ENCODE measurements around the gene GRM7.

GRM7 gene

DNA sequence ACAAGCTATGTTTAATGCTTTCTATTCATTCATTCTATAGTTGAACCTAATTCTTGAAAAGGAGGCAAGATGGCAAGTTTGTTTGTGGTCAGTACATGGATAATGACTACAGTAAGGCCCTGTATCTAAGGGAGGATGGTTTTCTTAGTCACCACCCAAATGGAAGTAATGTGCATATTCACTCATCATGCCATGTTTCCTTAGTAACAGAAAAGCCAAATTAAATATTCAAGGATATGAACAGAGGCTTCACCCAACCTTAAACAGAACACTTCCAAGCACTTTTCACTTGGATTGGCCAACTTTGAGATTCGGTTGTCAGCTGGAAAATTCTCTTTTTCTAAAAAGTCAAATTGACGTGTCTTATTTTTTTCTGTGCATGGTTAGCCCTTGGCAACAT lies 835.4 kb downstream of the GRM7 start:
- no peak overlapping the region for H3K4me3 ChIP-seq (ENCODE audit: low read depth, low read length)
- DNase-seq (ENCODE audit: low read depth) = no peak
- no peak for TF ChIP-seq CTCF (conservative IDR thresholded peaks at IDR 0.05; ENCODE audit: low read depth, low read length)

DNA sequence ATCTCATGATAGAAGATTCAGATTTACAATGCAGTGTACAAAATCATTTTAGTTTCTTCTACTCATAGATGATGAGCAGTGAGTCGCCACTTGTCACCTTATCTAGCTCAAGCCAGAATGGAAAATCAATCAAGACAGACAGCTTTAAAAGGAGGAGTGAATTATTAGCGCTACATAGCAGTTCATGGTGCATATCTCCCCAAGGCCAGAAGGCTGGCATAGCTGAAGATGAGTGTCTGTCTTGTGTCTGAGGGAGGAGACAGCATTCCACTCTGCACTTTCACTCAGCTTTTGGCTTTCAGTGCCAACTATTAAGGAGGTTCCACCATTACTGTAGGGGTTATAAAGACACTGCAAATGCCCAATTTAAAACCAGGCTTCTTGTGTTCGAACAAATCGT lies 836.6 kb downstream of the GRM7 start:
- DNase-seq (ENCODE audit: low read depth) = no peak
- no peak overlapping the region for H3K4me3 ChIP-seq (ENCODE audit: low read depth, low read length)
- TF ChIP-seq CTCF (conservative IDR thresholded peaks at IDR 0.05; ENCODE audit: low read depth, low read length) = no peak

- H3K4me3 ChIP-seq (ENCODE audit: low read depth, low read length) = no peak overlapping the region
- no peak for DNase-seq (ENCODE audit: low read depth)
- no peak for TF ChIP-seq CTCF (conservative IDR thresholded peaks at IDR 0.05; ENCODE audit: low read depth, low read length)
Observed at GRCh38 chr3:7700539-7700938, 839.6 kb downstream of the GRM7 start.

GRCh38 chr3:7700977-7701376 lies 840.1 kb downstream of the GRM7 start:
- no peak overlapping the region for H3K4me3 ChIP-seq (ENCODE audit: low read depth, low read length)
- no peak for TF ChIP-seq CTCF (conservative IDR thresholded peaks at IDR 0.05; ENCODE audit: low read depth, low read length)
- DNase-seq (ENCODE audit: low read depth) = no peak

DNA sequence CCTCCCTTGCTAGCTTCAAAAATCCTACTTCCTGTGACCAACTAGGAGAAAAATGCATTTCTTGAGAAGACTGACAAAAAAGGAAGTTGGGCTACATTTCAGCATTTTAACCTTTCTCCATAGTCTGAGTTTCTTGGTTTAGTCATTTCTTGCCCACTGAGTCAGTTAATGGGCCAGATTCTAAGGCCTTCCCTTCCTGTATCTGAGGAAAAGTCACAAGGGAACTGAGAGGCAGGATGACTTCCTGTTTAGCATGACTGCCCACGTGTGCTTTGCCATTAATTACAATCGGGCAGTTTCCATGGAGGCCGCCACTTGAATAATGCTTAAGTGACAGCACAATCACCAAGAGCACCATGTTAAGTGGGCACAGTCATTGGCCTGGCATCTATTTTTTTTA lies 846.3 kb downstream of the GRM7 start:
- no peak overlapping the region for H3K4me3 ChIP-seq (ENCODE audit: low read depth, low read length)
- TF ChIP-seq CTCF (conservative IDR thresholded peaks at IDR 0.05; ENCODE audit: low read depth, low read length) = no peak
- DNase-seq (ENCODE audit: low read depth) = no peak

DNA sequence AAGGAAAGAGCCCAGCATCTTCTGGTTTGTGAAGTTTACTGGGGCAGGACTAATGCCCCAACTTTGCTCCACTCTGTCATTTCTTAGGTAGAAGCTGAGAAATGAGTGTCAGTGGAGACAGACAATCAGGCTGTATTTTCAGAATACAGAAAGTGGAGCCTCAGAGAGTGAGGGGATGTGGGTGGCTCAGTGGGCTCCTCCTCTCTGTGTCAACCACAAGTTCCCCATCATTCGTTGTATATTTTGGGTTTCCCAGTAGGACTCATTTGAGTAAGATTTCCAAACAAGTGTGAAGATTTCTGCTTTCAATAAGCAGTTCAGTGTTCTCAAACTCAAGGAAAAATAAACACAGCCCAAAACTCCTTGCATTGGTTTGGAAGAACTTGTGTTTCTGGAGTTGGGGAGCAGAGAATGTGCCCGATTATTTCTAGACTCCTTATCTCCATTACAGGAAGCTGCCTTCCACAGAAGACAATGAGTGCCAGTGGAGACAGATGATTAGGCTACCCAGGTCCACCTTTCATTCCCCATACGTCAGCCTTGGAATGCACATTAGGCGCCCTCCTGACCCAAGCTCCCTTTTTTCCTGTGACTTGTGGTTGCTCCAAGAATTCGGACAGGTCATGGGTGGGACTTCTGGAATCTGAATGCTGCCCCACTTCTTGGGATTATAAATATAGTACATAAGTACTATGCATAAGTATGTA lies 848.6 kb downstream of the GRM7 start:
- peak; percentile 7 for DNase-seq (ENCODE audit: low read depth)
- no peak for TF ChIP-seq CTCF (conservative IDR thresholded peaks at IDR 0.05; ENCODE audit: low read depth, low read length)
- H3K4me3 ChIP-seq (ENCODE audit: low read depth, low read length) = no peak overlapping the region

DNA sequence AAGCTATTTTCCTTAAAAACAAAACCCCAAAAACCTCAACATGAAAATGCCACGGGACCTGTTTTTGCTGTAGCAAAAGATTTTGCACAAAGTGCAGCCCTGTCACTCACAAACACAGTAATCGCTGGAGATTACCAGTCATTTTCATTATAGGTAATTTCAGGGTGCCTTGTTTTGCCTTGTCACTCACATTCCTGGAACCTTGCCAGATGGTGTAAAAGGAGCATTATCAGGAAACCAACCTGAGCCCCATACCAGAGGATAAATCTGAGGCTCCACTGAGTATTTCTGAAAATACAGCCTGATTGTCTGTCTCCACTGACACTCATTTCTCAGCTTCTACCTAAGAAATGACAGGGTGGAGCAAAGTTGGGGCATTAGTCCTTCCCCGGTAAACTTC lies 849.4 kb downstream of the GRM7 start:
- no peak for TF ChIP-seq CTCF (conservative IDR thresholded peaks at IDR 0.05; ENCODE audit: low read depth, low read length)
- no peak overlapping the region for H3K4me3 ChIP-seq (ENCODE audit: low read depth, low read length)
- DNase-seq (ENCODE audit: low read depth) = no peak

Measured in choroid plexus epithelial cell (primary cell).